Smooth muscle cell (in vitro differentiated cells): ENCODE results near the gene MSH2. TPM values are rescaled to one million over a fixed set of nuclear protein-coding genes. Genes with fewer than 3 reads are reported as not detected.

ENCODE experiments used
- DNase-seq: peaks from one replicate; lab custom pipeline; 2025; ENCODE audit not compliant: unreplicated experiment; lab: John Stamatoyannopoulos, UW
- H2AFZ ChIP-seq: fragments of 200-600 bp; sonication (generic); 2 replicates; pipeline ENCODE4 v1.6.0; 2016; ENCODE audit warnings: antibody characterized with exemption, low read depth, mild to moderate bottlenecking
- H3F3A ChIP-seq: fragments of 200-600 bp; sonication (generic); 2 replicates; pipeline ENCODE4 v1.6.0; 2017; ENCODE audit warnings: antibody characterized with exemption, low read depth
- H3K27ac ChIP-seq: fragments of 200-600 bp; sonication (generic); 2 replicates; pipeline ENCODE4 v1.5.1; 2016; ENCODE audit warnings: low read depth, mild to moderate bottlenecking
- H3K27me3 ChIP-seq: fragments of 200-600 bp; sonication (generic); 2 replicates; pipeline ENCODE4 v1.6.1; 2016; ENCODE audit warnings: low read depth, mild to moderate bottlenecking
- H3K36me3 ChIP-seq: fragments of 200-600 bp; sonication (generic); 2 replicates; pipeline ENCODE4 v1.5.1; 2016; ENCODE audit warnings: low read depth
- H3K4me1 ChIP-seq: fragments of 200-600 bp; sonication (generic); 2 replicates; pipeline ENCODE4 v1.5.1; 2016; ENCODE audit warnings: low read depth
- H3K4me2 ChIP-seq: fragments of 200-600 bp; sonication (generic); 2 replicates; pipeline ENCODE4 v1.6.0; 2016; ENCODE audit warnings: mild to moderate bottlenecking
- H3K4me3 ChIP-seq: fragments of 200-600 bp; sonication (generic); 2 replicates; pipeline ENCODE4 v1.5.1; 2016; ENCODE audit warnings: mild to moderate bottlenecking
- H3K79me2 ChIP-seq: fragments of 200-600 bp; sonication (generic); 2 replicates; pipeline ENCODE4 v1.6.0; 2016; ENCODE audit warnings: low read depth, mild to moderate bottlenecking
- H3K9ac ChIP-seq: fragments of 200-600 bp; sonication (generic); 2 replicates; pipeline ENCODE4 v1.6.0; 2016; ENCODE audit warnings: low read depth
- H3K9me3 ChIP-seq: fragments of 200-600 bp; sonication (generic); replicated peaks from 2 replicates; pipeline ENCODE4 v1.5.1; 2016; ENCODE audit warnings: low read depth
- H4K20me1 ChIP-seq: fragments of 200-600 bp; sonication (generic); 2 replicates; pipeline ENCODE4 v1.6.0; 2016; ENCODE audit warnings: low read depth
- WGBS: methylation state at CpG from one replicate; pipeline ENCODE4 v1.1.7; 2016; ENCODE audit warnings: low lambda C conversion rate; 5-methylcytosine and 5-hydroxymethylcytosine counted together
- polyA plus RNA-seq: library from polyadenylated mRNA; unstranded; fragments of >200 nt; fragmentation: Nextera tagmentation; extraction: Ambion mirVana; gene quantifications from 2 replicates; pipeline ENCODE4 v1.2.1, GENCODE V29; 2016
- total RNA-seq: library from RNA; depleted of rRNA; stranded (reverse); fragments of >200 nt; gene quantifications from 2 replicates; pipeline ENCODE4 v1.2.3, GENCODE V29; 2014
- TF ChIP-seq, protein P1 (sequence below): fragments of 200-600 bp; sonication (generic); IDR thresholded peaks from 2 replicates; pipeline ENCODE4 v1.5.1; 2017; ENCODE audit warnings: borderline replicate concordance, mild to moderate bottlenecking, antibody characterized with exemption; ENCODE audit not compliant: insufficient read depth, poor library complexity, severe bottlenecking

Gene MSH2
- total and polyA plus RNA-seq, 2 experiments from 2014 or later = 21.3 to 35.6 TPM

- Histone ChIP-seq H3K4me2 (no peak overlapping the region), H3K79me2 (no peaks in the 10 kb centered on the region), H3K36me3 (no peaks in the 10 kb centered on the region), H2AFZ (no peak overlapping the region), H4K20me1 (no peaks in the 10 kb centered on the region), H3K4me3 (no peak overlapping the region), H3K9me3 (no peaks in the 10 kb centered on the region), H3F3A (no peaks in the 10 kb centered on the region), H3K4me1 (peaks cover 4% of the 10 kb centered on the region), H3K27me3 (peaks cover 16% of the 10 kb centered on the region), H3K27ac (no peak overlapping the region), H3K9ac (no peak overlapping the region)
- TF ChIP-seq, protein P1, sequence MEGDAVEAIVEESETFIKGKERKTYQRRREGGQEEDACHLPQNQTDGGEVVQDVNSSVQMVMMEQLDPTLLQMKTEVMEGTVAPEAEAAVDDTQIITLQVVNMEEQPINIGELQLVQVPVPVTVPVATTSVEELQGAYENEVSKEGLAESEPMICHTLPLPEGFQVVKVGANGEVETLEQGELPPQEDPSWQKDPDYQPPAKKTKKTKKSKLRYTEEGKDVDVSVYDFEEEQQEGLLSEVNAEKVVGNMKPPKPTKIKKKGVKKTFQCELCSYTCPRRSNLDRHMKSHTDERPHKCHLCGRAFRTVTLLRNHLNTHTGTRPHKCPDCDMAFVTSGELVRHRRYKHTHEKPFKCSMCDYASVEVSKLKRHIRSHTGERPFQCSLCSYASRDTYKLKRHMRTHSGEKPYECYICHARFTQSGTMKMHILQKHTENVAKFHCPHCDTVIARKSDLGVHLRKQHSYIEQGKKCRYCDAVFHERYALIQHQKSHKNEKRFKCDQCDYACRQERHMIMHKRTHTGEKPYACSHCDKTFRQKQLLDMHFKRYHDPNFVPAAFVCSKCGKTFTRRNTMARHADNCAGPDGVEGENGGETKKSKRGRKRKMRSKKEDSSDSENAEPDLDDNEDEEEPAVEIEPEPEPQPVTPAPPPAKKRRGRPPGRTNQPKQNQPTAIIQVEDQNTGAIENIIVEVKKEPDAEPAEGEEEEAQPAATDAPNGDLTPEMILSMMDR = no peak
- no peak for DNase-seq
- 77% methylated on average over 5 of the region's 5 CpGs for WGBS
Observed at GRCh38 chr2:47373747-47374146, 29.2 kb upstream of the MSH2 start.

- no peaks in the 10 kb centered on the region for H3K79me2 ChIP-seq
- H3F3A ChIP-seq = no peaks in the 10 kb centered on the region
- no peak overlapping the region for H3K9ac ChIP-seq
- TF ChIP-seq, protein P1 = no peak
- H3K4me3 ChIP-seq = no peak overlapping the region
- no peaks in the 10 kb centered on the region for H3K36me3 ChIP-seq
- H3K9me3 ChIP-seq = no peaks in the 10 kb centered on the region
- H3K27ac ChIP-seq = no peak overlapping the region
- H3K4me2 ChIP-seq = no peak overlapping the region
- WGBS = 92% methylated on average over 1 of the region's 1 CpG
- no peak for DNase-seq
- no peaks in the 10 kb centered on the region for H4K20me1 ChIP-seq
- no peaks in the 10 kb centered on the region for H3K4me1 ChIP-seq
- H3K27me3 ChIP-seq = peaks cover under 1% of the 10 kb centered on the region
- H2AFZ ChIP-seq = no peak overlapping the region
Observed at GRCh38 chr2:47375307-47375706, 27.6 kb upstream of the MSH2 start.

GRCh38 chr2:47379384-47379783, 23.6 kb upstream of the MSH2 start:
- H3K9me3 ChIP-seq = no peaks in the 10 kb centered on the region
- H3K79me2 ChIP-seq = no peaks in the 10 kb centered on the region
- H3F3A ChIP-seq = no peaks in the 10 kb centered on the region
- TF ChIP-seq, protein P1 = no peak
- WGBS = 93% methylated on average over 3 of the region's 3 CpGs
- no peak for DNase-seq
- no peak overlapping the region for H2AFZ ChIP-seq
- H3K4me3 ChIP-seq = no peak overlapping the region
- H4K20me1 ChIP-seq = no peaks in the 10 kb centered on the region
- no peak overlapping the region for H3K27ac ChIP-seq
- no peaks in the 10 kb centered on the region for H3K27me3 ChIP-seq
- no peak overlapping the region for H3K4me2 ChIP-seq
- H3K9ac ChIP-seq = no peak overlapping the region
- H3K4me1 ChIP-seq = no peaks in the 10 kb centered on the region
- no peaks in the 10 kb centered on the region for H3K36me3 ChIP-seq

GRCh38 chr2:47381408-47381807, 21.5 kb upstream of the MSH2 start:
- no peak overlapping the region for H3K27ac ChIP-seq
- TF ChIP-seq, protein P1 = no peak
- no peak overlapping the region for H3K9ac ChIP-seq
- no peaks in the 10 kb centered on the region for H4K20me1 ChIP-seq
- no peaks in the 10 kb centered on the region for H3K9me3 ChIP-seq
- H3K4me3 ChIP-seq = no peak overlapping the region
- H3K27me3 ChIP-seq = no peaks in the 10 kb centered on the region
- DNase-seq = no peak
- H3K79me2 ChIP-seq = no peaks in the 10 kb centered on the region
- H3K36me3 ChIP-seq = no peaks in the 10 kb centered on the region
- H3F3A ChIP-seq = no peaks in the 10 kb centered on the region
- H3K4me1 ChIP-seq = no peaks in the 10 kb centered on the region
- WGBS = 97% methylated on average over 1 of the region's 1 CpG
- H2AFZ ChIP-seq = no peak overlapping the region
- no peak overlapping the region for H3K4me2 ChIP-seq
